H1 (cell line): ENCODE measurements around the gene DIABLO. TPM values are rescaled to one million over a fixed set of nuclear protein-coding genes. Genes with fewer than 3 reads are reported as not detected.

ENCODE experiments used
- CTCF ChIA-PET: fragments of 300-600 bp; sonication (Branson Sonifier 250); formaldehyde crosslinking; loops from one replicate; lab custom pipeline; 2021; ENCODE audit not compliant: partially characterized antibody; lab: Charles Lee
- POLR2A ChIA-PET: fragments of 300-600 bp; sonication (Branson Sonifier 250); formaldehyde crosslinking; loops from one replicate; lab custom pipeline; 2021; ENCODE audit warnings: inconsistent platforms; ENCODE audit not compliant: partially characterized antibody; lab: Charles Lee
- DNase-seq, 2 experiments: peaks; one replicate each; pipeline versions ENCODE4 v3.0.0 to v3.0.0-alpha.2; 2010 to 2022; ENCODE audit warnings: low spot score in 2 of 2, low read depth in 1 of 2, mixed read lengths in 1 of 2
- FAIRE-seq: peaks from 2 replicates; lab custom pipeline; 2011; peaks lifted over from hg19 to GRCh38; lab: Jason Lieb, UNC
- H2AFZ ChIP-seq: 2 replicates; pipeline ENCODE4 v1.8.1; 2012; ENCODE audit warnings: low read length, inconsistent platforms
- H2AK5ac ChIP-seq: 2 replicates; pipeline ENCODE4 v1.6.1; 2013; ENCODE audit warnings: low read depth, low read length
- H2BK120ac ChIP-seq: replicated peaks from 2 replicates; pipeline ENCODE3; 2013; ENCODE audit warnings: low read depth, low read length, inconsistent platforms
- H2BK12ac ChIP-seq: 2 replicates; pipeline ENCODE4 v1.6.1; 2013; ENCODE audit warnings: low read depth, low read length
- H2BK15ac ChIP-seq: 2 replicates; pipeline ENCODE4 v1.6.1; 2013; ENCODE audit warnings: low read length
- H2BK20ac ChIP-seq: 2 replicates; pipeline ENCODE4 v1.6.1; 2013; ENCODE audit warnings: low read length
- H2BK5ac ChIP-seq: 2 replicates; pipeline ENCODE4 v1.6.1; 2013; ENCODE audit warnings: low read depth, low read length
- H3K14ac ChIP-seq: 2 replicates; pipeline ENCODE4 v1.6.1; 2013; ENCODE audit warnings: inconsistent platforms; ENCODE audit not compliant: insufficient read length
- H3K18ac ChIP-seq: 2 replicates; pipeline ENCODE4 v1.6.1; 2013; ENCODE audit warnings: low read length; ENCODE audit errors: extremely low read depth
- H3K23ac ChIP-seq: 2 replicates; pipeline ENCODE4 v1.6.1; 2013; ENCODE audit warnings: inconsistent platforms; ENCODE audit not compliant: insufficient read length
- H3K23me2 ChIP-seq: 2 replicates; pipeline ENCODE4 v1.6.1; 2013; ENCODE audit warnings: low read depth, low read length
- H3K27ac ChIP-seq: 2 replicates; pipeline ENCODE4 v1.6.1; 2011; ENCODE audit warnings: low read depth, low read length, inconsistent platforms
- H3K27me3 ChIP-seq, 4 experiments: replicated peaks in 1 of 4; 1 replicate in 1 of 4; 2 replicates in 3 of 4; pipeline versions ENCODE4 v1.6.1 to v1.8.1; 2011 to 2013; ENCODE audit warnings: low read length in 3 of 4, mild to moderate bottlenecking in 3 of 4, inconsistent platforms in 2 of 4, mixed read lengths in 2 of 4, moderate library complexity in 1 of 4; ENCODE audit not compliant: control insufficient read depth in 3 of 4, insufficient read depth in 3 of 4; ENCODE audit errors: extremely low read depth in 1 of 4
- H3K36me3 ChIP-seq, 4 experiments: 2 replicates each; pipeline versions ENCODE4 v1.6.1 to v1.8.1; 2011 to 2013; ENCODE audit warnings: mild to moderate bottlenecking in 4 of 4, low read length in 3 of 4, moderate library complexity in 2 of 4, control low read depth in 1 of 4, inconsistent platforms in 1 of 4; ENCODE audit not compliant: insufficient read depth in 4 of 4, control insufficient read depth in 2 of 4
- H3K4ac ChIP-seq: replicated peaks from 2 replicates; pipeline ENCODE3; 2013; ENCODE audit warnings: low read length, low read depth, mixed read lengths, inconsistent platforms; ENCODE audit not compliant: insufficient read length
- H3K4me1 ChIP-seq, 4 experiments: replicated peaks in 1 of 4; 1 replicate in 1 of 4; 2 replicates in 3 of 4; pipeline versions ENCODE4 v1.6.1 to v1.8.1; 2011 to 2013; ENCODE audit warnings: low read length in 3 of 4, inconsistent platforms in 2 of 4, mixed read lengths in 1 of 4; ENCODE audit not compliant: insufficient read depth in 4 of 4, control insufficient read depth in 3 of 4
- H3K4me2 ChIP-seq, 2 experiments: 2 replicates each; pipeline versions ENCODE4 v1.6.1 to v1.8.1; 2011 to 2013; ENCODE audit warnings: low read depth in 2 of 2, low read length in 2 of 2, control low read depth in 1 of 2, inconsistent platforms in 1 of 2, mild to moderate bottlenecking in 1 of 2; ENCODE audit not compliant: insufficient read depth in 1 of 2
- H3K4me3 ChIP-seq, 4 experiments: fragments of 200-600, 300-600 bp in 1 of 4; sonication (generic), shearing (Covaris generic), sonication (Bioruptor Twin) in 1 of 4; 2 replicates each; pipeline versions ENCODE4 v1.5.1 to v1.8.1; 2011 to 2016; ENCODE audit warnings: low read length in 4 of 4, low read depth in 3 of 4, control low read depth in 2 of 4, inconsistent platforms in 2 of 4, mild to moderate bottlenecking in 2 of 4, mixed read lengths in 1 of 4, moderate library complexity in 1 of 4; ENCODE audit not compliant: insufficient read depth in 2 of 4; ENCODE audit errors: extremely low read depth in 1 of 4
- H3K56ac ChIP-seq: replicated peaks from 2 replicates; pipeline ENCODE3; 2013; ENCODE audit warnings: low read depth, mild to moderate bottlenecking, mixed read lengths, low read length, inconsistent platforms; ENCODE audit not compliant: insufficient read length
- H3K79me1 ChIP-seq: 2 replicates; pipeline ENCODE4 v1.6.1; 2013; ENCODE audit warnings: low read depth, low read length, control low read depth
- H3K79me2 ChIP-seq, 2 experiments: 2 replicates each; pipeline versions ENCODE4 v1.6.1 to v1.8.1; 2012 to 2013; ENCODE audit warnings: low read length in 2 of 2, mild to moderate bottlenecking in 2 of 2, inconsistent platforms in 1 of 2; ENCODE audit not compliant: insufficient read depth in 2 of 2, control insufficient read depth in 1 of 2
- H3K9ac ChIP-seq, 4 experiments: replicated peaks in 1 of 4; 1 replicate in 1 of 4; 2 replicates in 3 of 4; pipeline versions ENCODE4 v1.6.1 to v1.8.1; 2011 to 2013; ENCODE audit warnings: low read depth in 3 of 4, low read length in 3 of 4, control low read depth in 2 of 4, mild to moderate bottlenecking in 2 of 4, moderate library complexity in 2 of 4, inconsistent platforms in 1 of 4; ENCODE audit errors: extremely low read depth in 1 of 4
- H3K9me3 ChIP-seq, 2 experiments: 2 replicates each; pipeline versions ENCODE4 v1.6.1 to v1.8.1; 2012 to 2013; ENCODE audit warnings: mild to moderate bottlenecking in 2 of 2, moderate library complexity in 2 of 2, control low read depth in 1 of 2, inconsistent platforms in 1 of 2, low read depth in 1 of 2, low read length in 1 of 2, mixed read lengths in 1 of 2; ENCODE audit not compliant: insufficient read depth in 2 of 2
- H4K20me1 ChIP-seq, 2 experiments: replicated peaks in 1 of 2; 2 replicates each; pipeline versions ENCODE3 to v1.8.1; 2011 to 2013; ENCODE audit warnings: inconsistent platforms in 2 of 2, low read length in 2 of 2, mild to moderate bottlenecking in 1 of 2; ENCODE audit not compliant: insufficient read depth in 2 of 2, control insufficient read depth in 1 of 2
- H4K5ac ChIP-seq: 2 replicates; pipeline ENCODE4 v1.6.1; 2013; ENCODE audit warnings: low read length, low read depth, mixed read lengths, inconsistent platforms; ENCODE audit not compliant: insufficient read length
- H4K8ac ChIP-seq: 2 replicates; pipeline ENCODE4 v1.8.0; 2013; ENCODE audit warnings: mild to moderate bottlenecking, moderate library complexity, low read length, inconsistent platforms; ENCODE audit not compliant: insufficient read depth; ENCODE audit errors: extremely low read depth
- H4K91ac ChIP-seq: replicated peaks from 2 replicates; pipeline ENCODE3; 2013; ENCODE audit warnings: low read length, mixed read lengths, inconsistent platforms; ENCODE audit not compliant: insufficient read length
- BACH1 ChIP-seq: IDR thresholded peaks from 2 replicates; pipeline ENCODE4 v1.6.1; 2012; ENCODE audit warnings: low read length, improper control_type of control experiment
- CBX5 ChIP-seq: fragments of 300-800, 300-1000 bp; sonication (generic); IDR thresholded peaks from 2 replicates; pipeline ENCODE4 v1.7.1; 2016; ENCODE audit warnings: antibody characterized with exemption, low read length, low read depth
- CREB1 ChIP-seq: IDR thresholded peaks from 2 replicates; pipeline ENCODE4 v1.6.1; 2012; ENCODE audit warnings: inconsistent platforms
- FOSL1 ChIP-seq: IDR thresholded peaks from 2 replicates; pipeline ENCODE4 v1.6.1; 2011; ENCODE audit warnings: mild to moderate bottlenecking, low read depth, low read length, moderate library complexity; ENCODE audit not compliant: insufficient read depth
- NANOG ChIP-seq: IDR thresholded peaks from 2 replicates; pipeline ENCODE4 v1.6.1; 2011; ENCODE audit warnings: low read length, low read depth, mild to moderate bottlenecking, inconsistent platforms; ENCODE audit not compliant: insufficient read depth, poor library complexity, severe bottlenecking
- NRF1 ChIP-seq: IDR thresholded peaks from 2 replicates; pipeline ENCODE4 v1.6.1; 2011; ENCODE audit warnings: mild to moderate bottlenecking, low read depth, low read length, improper control_type of control experiment
- RNF2 ChIP-seq: fragments of 200-900, 300-1000 bp; sonication (generic); IDR thresholded peaks from 2 replicates; pipeline ENCODE4 v1.7.1; 2016; ENCODE audit warnings: borderline replicate concordance, low read depth, mild to moderate bottlenecking, antibody characterized with exemption, low read length; ENCODE audit not compliant: poor library complexity, severe bottlenecking; ENCODE audit errors: missing control alignments
- RXRA ChIP-seq: IDR thresholded peaks from 2 replicates; pipeline ENCODE4 v1.6.1; 2011; ENCODE audit warnings: low read depth, mild to moderate bottlenecking, low read length, moderate library complexity; ENCODE audit not compliant: insufficient read depth
- SIX5 ChIP-seq: IDR thresholded peaks from 2 replicates; pipeline ENCODE4 v1.6.1; 2011; ENCODE audit warnings: mild to moderate bottlenecking, low read depth, low read length
- SP4 ChIP-seq: IDR thresholded peaks from 2 replicates; pipeline ENCODE4 v1.6.1; 2012; ENCODE audit warnings: low read length, inconsistent platforms
- ZNF274 ChIP-seq: IDR thresholded peaks from 2 replicates; pipeline ENCODE4 v1.7.0; 2012; ENCODE audit warnings: low read length, borderline replicate concordance; ENCODE audit errors: extremely low read depth
- WGBS, 2 experiments: shearing (Covaris generic) in 1 of 2; methylation state at CpG; one replicate each; pipeline versions ENCODE4 v1.1.6 to v1.1.7; 2013 to 2015; ENCODE audit warnings: low lambda C conversion rate in 2 of 2, mixed read lengths in 2 of 2, inconsistent platforms in 1 of 2, low coverage in 1 of 2, missing lambda C conversion rate in 1 of 2; ENCODE audit not compliant: insufficient replicate concordance in 2 of 2, insufficient coverage in 1 of 2, insufficient read length in 1 of 2; ENCODE audit errors: extremely low coverage in 1 of 2, missing lambda C conversion rate in 1 of 2; 5-methylcytosine and 5-hydroxymethylcytosine counted together
- polyA plus RNA-seq, 7 experiments: library from polyadenylated mRNA; depleted of rRNA in 3 of 7; stranded (reverse) in 5 of 7; unstranded in 2 of 7; fragments of >200 nt in 5 of 7; fragments of 200-250 nt in 2 of 7; gene quantifications; 1 replicate in 5 of 7; 2 replicates in 1 of 7; 4 replicates in 1 of 7; pipeline versions ENCODE4 v1.2.1 to v1.2.3, GENCODE V29; 2011 to 2013; ENCODE audit warnings: missing spikeins in 2 of 7, mixed read lengths in 2 of 7
- total RNA-seq: library from RNA; stranded (reverse); fragmentation: NEBNext Ultra II Directional; extraction: Animal tissue kit (Norgen Biotek cat#: 25700); gene quantifications from 2 replicates; pipeline ENCODE4 v1.2.1, GENCODE V29; 2021
- TF ChIP-seq, protein P1 (sequence below), 3 experiments: IDR thresholded peaks; 1 replicate in 2 of 3; 2 replicates in 1 of 3; pipeline versions ENCODE4 v1.5.1 to v1.6.1; 2011; ENCODE audit warnings: low read length in 3 of 3, mild to moderate bottlenecking in 3 of 3, inconsistent platforms in 2 of 3, low read depth in 1 of 3, moderate library complexity in 1 of 3; ENCODE audit not compliant: insufficient read depth in 1 of 3; ENCODE audit errors: control extremely low read depth in 1 of 3

Gene DIABLO
- total and polyA plus RNA-seq, 2 of the 8 experiments (the other 6 are each of a cell fraction or from before 2014, with no cell fraction given), result 65.2 to 68.3 TPM

- Histone ChIP-seq H4K20me1 (peaks cover 0 to 5% of the 10 kb centered on the region in 2 experiments), H3K36me3 (peaks cover 4 to 27% (median 12%) of the 10 kb centered on the region in 4 experiments; a peak in 7 of 8 replicates), H2BK12ac (no peak overlapping the region), H2AK5ac (no peak overlapping the region), H3K27ac (no peak overlapping the region), H3K23me2 (no peaks in the 10 kb centered on the region), H3K9me3 (no peaks in the 10 kb centered on the region), H3K4me3 (no peak overlapping the region), H3K23ac (no peak overlapping the region), H2BK20ac (no peak overlapping the region), H3K18ac (no peak overlapping the region), H4K91ac (no peak overlapping the region), H3K27me3 (no peaks in the 10 kb centered on the region), H3K14ac (no peak overlapping the region), H4K8ac (no peak overlapping the region), H3K79me1 (no peaks in the 10 kb centered on the region), H2BK120ac (no peak overlapping the region), H3K4me1 (no peaks in the 10 kb centered on the region), H3K4ac (no peak overlapping the region), H2AFZ (no peak overlapping the region), H3K79me2 (no peaks in the 10 kb centered on the region), H4K5ac (no peak overlapping the region), H3K9ac (no peak overlapping the region), H3K56ac (no peak overlapping the region), H2BK15ac (no peak overlapping the region), H3K4me2 (no peak overlapping the region), H2BK5ac (no peak overlapping the region)
- WGBS, 2 experiments, result 86% methylated on average over 7 of the region's 7 CpGs; no CpG with 5 or more reads in 1 of the 2 experiments
- DNase-seq (no peak), FAIRE-seq (no peak)
- ChIA-PET POLR2A (no interaction called here), CTCF (interaction anchor here (0.7 to 1.1 kb wide), 2 partner anchors 9 to 705 kb away, joined by 3 to 4 read pairs; no protein-coding TSS in a partner anchor)
- TF ChIP-seq, protein P1, sequence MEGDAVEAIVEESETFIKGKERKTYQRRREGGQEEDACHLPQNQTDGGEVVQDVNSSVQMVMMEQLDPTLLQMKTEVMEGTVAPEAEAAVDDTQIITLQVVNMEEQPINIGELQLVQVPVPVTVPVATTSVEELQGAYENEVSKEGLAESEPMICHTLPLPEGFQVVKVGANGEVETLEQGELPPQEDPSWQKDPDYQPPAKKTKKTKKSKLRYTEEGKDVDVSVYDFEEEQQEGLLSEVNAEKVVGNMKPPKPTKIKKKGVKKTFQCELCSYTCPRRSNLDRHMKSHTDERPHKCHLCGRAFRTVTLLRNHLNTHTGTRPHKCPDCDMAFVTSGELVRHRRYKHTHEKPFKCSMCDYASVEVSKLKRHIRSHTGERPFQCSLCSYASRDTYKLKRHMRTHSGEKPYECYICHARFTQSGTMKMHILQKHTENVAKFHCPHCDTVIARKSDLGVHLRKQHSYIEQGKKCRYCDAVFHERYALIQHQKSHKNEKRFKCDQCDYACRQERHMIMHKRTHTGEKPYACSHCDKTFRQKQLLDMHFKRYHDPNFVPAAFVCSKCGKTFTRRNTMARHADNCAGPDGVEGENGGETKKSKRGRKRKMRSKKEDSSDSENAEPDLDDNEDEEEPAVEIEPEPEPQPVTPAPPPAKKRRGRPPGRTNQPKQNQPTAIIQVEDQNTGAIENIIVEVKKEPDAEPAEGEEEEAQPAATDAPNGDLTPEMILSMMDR (IDR thresholded peaks at IDR 0.05; ENCODE audit: control extremely low read depth in 1 of 3, insufficient read depth in 1 of 3, low read depth in 1 of 3, low read length in 3 of 3), result no peak
- TF ChIP-seq NRF1 (no peak), ZNF274 (no peak), RXRA (no peak), BACH1 (no peak), CBX5 (no peak), NANOG (no peak), CREB1 (no peak), SIX5 (no peak), RNF2 (no peak), FOSL1 (no peak), SP4 (no peak)
Observed at GRCh38 chr12:122235741-122236140, 9.9 kb upstream of the DIABLO start.
